ENCODE data around the gene DTNBP1.

The DTNBP1 gene

GRCh38 chr6:15588971-15589634 is 73.7 kb downstream of the DTNBP1 start:
- no peak for DNase-seq

DNA sequence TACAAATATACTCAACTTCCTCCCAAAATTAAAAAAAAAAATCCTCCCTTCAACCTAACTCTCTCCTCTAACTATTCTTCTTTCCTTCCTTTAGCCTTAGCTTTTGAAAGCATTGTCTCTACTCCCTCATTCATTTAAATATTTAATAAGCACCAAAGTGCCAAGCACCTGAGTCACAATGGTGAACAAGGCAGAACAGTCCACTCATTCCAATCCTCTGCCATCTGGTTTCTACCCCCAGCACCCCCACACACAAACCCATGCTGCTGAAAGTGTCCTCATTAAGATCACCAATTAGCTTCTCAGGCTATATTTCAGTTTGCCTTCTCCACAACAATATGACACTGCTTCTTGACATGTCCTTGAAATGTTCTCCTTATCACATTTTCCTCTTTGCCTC is 76.3 kb downstream of the DTNBP1 start:
- no peak for DNase-seq

DNA sequence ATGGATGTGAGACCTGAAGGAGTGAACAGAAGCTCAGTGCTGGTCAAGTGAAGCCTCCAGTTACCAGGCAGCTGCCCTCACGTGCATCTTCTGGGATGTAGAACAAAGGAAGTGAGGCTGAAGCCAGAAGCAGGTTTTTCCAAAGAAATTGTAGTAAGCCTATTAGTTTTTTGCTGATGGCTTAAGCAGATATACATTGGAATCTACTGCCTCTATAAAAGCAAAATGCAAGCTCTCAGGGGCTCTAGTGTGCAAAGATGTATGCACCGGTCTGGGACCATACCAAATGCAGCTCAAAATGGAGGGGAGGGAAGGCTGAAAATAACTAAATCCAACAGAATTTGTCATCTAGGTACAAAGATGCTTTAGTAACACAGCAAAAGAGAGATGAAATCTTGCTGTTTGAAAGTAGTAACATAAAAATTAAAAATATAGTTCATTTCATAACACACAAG is 77.0 kb downstream of the DTNBP1 start:
- no peak for DNase-seq

- no peak for DNase-seq
Observed at GRCh38 chr6:15582499-15582898, 80.3 kb downstream of the DTNBP1 start.

GRCh38 chr6:15581751-15582150 is 81.1 kb downstream of the DTNBP1 start:
- DNase-seq = no peak

DNA sequence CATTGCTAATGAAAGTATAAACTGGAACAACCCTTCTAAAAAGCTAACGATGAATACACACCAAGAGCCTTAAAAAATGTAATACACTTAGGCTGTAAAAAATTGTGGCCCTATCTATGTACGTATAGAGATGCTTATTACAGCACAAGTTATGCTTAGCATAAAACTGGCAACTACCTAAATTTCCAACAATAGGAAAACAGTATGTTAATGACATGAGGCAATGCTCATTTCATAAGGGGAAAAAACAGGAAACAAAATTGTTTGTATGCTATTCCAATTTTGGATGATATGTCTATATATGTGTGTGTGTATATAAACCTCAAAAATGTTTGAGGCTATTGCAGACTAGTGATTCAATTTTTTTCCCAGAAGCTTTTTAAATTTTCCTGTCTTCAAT is 82.5 kb downstream of the DTNBP1 start:
- no peak for DNase-seq

GRCh38 chr6:15578716-15579391 is 84.0 kb downstream of the DTNBP1 start:
- DNase-seq = no peak

GRCh38 chr6:15577550-15578171 is 85.2 kb downstream of the DTNBP1 start:
- no peak for DNase-seq

GRCh38 chr6:15577106-15577505 is 85.7 kb downstream of the DTNBP1 start:
- no peak for DNase-seq

- no peak for DNase-seq
Observed at GRCh38 chr6:15575357-15576033, 87.3 kb downstream of the DTNBP1 start.

GRCh38 chr6:15574486-15574885 is 88.3 kb downstream of the DTNBP1 start:
- no peak for DNase-seq

DNA sequence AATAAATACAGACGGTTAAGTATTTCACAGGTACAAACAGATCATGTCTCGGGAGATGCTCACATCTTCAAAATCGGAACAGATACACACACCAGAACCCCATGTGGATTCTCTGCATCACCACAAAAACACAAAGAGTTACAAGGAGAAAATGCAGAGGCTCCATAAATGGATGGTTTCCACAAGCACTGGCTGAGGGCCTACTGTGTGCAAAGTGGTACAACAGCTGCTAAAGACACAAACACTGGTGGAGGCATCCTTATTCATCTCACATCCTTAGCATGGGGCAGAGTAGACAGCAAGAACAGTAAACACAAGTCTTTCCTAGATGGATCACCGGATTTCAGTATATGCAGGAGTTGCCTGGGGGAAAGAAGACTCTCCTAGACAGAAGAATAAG is 88.8 kb downstream of the DTNBP1 start:
- DNase-seq = no peak

DNA sequence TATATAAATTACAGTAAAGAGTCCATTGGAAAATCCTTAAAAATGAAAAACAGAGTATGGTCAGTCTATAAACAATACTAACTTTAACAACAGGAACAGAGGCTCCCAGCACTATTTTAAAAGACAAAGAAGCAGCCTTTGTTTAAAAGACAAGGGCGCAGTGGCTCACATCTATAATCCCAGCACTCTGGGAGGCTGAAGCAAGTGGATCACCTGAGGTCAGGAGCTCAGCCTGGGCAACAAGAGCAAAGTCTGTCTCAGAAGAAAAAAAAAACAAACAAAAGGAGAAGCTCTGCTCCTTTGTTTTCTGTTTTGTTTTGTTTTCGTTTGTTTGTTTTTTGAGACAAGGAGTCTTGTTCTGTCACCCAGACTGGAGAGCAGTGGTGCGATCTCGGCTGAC is 89.4 kb downstream of the DTNBP1 start:
- DNase-seq = no peak

- DNase-seq = no peak
Observed at GRCh38 chr6:15572296-15573016, 90.4 kb downstream of the DTNBP1 start.

DNA sequence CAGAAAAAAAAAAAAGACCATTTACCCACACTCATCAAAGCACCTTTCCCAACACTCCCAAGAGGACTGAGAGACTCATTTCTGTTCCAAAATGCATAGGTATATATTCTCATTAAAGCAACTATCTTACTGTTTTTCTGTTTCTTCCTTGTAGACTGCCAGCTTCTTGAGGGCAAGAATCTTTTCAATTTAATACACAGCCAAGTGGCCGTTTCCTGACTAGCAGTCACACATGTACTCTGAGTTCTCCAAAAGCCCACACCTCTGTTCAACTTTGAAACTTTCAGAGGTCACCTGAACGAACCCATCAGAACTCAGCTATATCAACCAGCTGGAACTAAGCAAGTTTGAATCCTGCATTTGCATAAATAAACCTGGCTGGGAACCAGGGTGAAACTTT is 92.7 kb downstream of the DTNBP1 start:
- DNase-seq = no peak

DNA sequence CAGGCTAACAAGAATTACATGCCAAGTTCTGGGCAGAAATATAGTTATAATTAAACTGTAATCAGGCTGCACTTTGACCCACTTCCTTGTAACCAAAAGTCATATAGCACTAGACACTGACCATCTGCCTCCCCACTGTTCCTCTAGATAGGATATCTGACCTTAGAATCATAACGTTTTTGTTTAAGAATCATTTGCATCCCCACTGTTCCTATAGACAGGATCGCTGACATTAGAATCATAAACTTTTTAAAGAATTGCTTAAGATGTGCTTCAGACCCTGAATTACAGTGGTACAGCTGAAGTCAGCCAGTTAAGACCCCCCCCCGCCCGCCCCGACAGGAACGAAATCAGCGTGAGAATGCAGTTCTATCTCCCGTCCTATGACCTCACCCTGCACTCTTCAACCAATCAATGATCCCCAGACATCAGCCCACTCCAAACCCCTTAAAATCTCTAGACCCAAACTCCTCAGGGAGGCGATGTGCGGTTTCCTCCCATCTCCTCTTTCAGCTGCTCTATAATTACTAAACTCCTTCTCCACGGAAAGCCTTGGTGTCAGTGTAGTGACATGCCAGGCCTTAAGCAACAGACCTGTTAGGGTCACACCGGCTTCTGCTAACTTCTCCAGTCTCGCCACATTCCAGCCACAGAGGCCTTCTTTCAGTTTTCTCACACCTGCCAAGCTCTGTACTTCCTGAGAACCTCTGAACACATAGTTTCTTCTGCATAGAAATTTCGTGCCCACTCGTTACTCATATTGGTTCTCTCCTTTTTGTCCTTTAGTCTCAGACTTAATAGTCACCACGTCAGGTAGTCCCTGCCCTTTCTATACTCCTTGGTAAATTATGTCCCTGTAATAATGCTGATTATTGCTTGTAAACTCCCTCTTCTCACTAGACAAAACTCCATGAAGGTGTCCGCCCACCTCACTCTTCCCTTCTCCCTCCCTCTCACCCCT is 93.5 kb downstream of the DTNBP1 start:
- no peak for DNase-seq

GRCh38 chr6:15562977-15563376 is 99.9 kb downstream of the DTNBP1 start:
- no peak for DNase-seq

GRCh38 chr6:15561447-15562199 is 101.2 kb downstream of the DTNBP1 start:
- no peak for DNase-seq

DNA sequence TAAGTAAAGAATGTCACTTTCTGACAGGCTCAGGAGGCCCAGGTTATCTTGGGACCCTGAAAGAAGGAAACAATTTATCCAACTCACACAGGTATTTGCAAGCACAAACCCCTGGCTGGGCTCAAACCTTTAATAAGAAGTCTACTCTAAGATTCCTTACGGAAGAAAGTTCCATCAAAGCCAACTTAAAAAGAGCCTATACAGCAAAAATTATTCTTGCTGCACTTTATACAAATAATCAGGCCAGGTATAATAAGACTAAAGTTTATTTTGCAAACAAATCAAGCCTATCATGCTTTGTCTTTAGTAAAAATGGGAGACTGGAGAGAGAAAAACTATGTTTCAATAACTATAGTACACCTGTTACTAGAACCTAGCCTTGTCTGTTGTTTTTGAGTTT is 102.1 kb downstream of the DTNBP1 start:
- DNase-seq = no peak

- no peak for DNase-seq
Observed at GRCh38 chr6:15557174-15557573, 105.7 kb downstream of the DTNBP1 start.

GRCh38 chr6:15556711-15557110 is 106.1 kb downstream of the DTNBP1 start:
- DNase-seq = no peak

All from DMS79 (cell line).